ENCODE measurements around the gene C6orf118.

DNA sequence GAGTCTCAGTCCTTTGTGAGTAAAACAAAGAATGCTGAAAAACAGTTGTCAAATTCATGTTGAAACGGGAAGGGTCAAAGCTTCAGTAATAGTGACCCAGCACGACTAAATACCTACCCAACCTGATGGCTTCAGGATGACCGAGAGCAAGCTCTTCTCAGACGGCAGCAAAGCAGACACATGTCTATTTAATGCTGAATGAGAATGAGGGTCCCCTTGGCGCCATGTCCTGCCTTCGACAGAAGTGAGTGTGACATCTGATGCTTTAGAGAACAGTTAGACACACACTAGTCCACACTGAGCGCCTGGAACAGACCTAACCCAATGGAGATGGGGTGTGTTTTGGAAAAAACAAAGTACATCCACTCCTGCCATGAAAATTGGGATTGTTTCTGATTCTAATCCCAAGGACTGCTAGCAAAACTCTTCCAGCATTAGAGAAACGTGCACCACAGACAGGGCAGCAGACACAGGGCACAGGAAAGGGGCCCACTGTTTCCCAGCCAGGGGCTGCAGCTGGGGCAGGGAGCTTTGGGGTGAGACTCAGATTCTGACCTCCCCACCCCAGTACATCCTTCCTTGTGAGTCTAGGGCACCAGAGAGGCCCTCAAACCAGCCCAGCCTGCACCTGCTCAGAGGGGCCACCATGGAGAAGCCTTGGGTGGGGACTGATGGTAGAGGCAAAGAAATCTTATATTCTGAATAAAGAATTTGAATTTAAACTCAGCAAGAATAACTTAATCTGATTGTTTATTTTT, 76.5 kb downstream of the C6orf118 start:
- TF ChIP-seq FOXM1 (IDR thresholded peaks at IDR 0.05; ENCODE audit: borderline replicate concordance, low read depth) = no peak
- TF ChIP-seq YY1 (IDR thresholded peaks at IDR 0.05; ENCODE audit: low read depth) = no peak
- TF ChIP-seq, protein P1, sequence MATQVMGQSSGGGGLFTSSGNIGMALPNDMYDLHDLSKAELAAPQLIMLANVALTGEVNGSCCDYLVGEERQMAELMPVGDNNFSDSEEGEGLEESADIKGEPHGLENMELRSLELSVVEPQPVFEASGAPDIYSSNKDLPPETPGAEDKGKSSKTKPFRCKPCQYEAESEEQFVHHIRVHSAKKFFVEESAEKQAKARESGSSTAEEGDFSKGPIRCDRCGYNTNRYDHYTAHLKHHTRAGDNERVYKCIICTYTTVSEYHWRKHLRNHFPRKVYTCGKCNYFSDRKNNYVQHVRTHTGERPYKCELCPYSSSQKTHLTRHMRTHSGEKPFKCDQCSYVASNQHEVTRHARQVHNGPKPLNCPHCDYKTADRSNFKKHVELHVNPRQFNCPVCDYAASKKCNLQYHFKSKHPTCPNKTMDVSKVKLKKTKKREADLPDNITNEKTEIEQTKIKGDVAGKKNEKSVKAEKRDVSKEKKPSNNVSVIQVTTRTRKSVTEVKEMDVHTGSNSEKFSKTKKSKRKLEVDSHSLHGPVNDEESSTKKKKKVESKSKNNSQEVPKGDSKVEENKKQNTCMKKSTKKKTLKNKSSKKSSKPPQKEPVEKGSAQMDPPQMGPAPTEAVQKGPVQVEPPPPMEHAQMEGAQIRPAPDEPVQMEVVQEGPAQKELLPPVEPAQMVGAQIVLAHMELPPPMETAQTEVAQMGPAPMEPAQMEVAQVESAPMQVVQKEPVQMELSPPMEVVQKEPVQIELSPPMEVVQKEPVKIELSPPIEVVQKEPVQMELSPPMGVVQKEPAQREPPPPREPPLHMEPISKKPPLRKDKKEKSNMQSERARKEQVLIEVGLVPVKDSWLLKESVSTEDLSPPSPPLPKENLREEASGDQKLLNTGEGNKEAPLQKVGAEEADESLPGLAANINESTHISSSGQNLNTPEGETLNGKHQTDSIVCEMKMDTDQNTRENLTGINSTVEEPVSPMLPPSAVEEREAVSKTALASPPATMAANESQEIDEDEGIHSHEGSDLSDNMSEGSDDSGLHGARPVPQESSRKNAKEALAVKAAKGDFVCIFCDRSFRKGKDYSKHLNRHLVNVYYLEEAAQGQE (IDR thresholded peaks at IDR 0.05; ENCODE audit: low read depth) = no peak
- TF ChIP-seq EGR1 (IDR thresholded peaks at IDR 0.05) = no peak
- no peak for TF ChIP-seq TAF1 (IDR thresholded peaks at IDR 0.05; ENCODE audit: low read depth)
- no peak for TF ChIP-seq RAD21 (IDR thresholded peaks at IDR 0.05; ENCODE audit: low read depth)

All from Ishikawa (cell line).